GM21381 (cell line): ENCODE measurements around the gene RNU6-9.

Experiments used
- ATAC-seq: cut with Tn5 transposase; IDR thresholded peaks from one replicate; pipeline ENCODE4 v1.9.1; 2021; ENCODE audit warnings: mild to moderate bottlenecking, moderate library complexity; ENCODE audit not compliant: unreplicated experiment

The RNU6-9 gene

GRCh38 chr19:931860-932647, 38.8 kb downstream of the RNU6-9 start:
- ATAC-seq, result no peak

GRCh38 chr19:932648-933552, 39.6 kb downstream of the RNU6-9 start:
- no peak for ATAC-seq

- no peak for ATAC-seq
Measured at GRCh38 chr19:933553-933882, 40.2 kb downstream of the RNU6-9 start.

GRCh38 chr19:934197-934840, 41.0 kb downstream of the RNU6-9 start:
- ATAC-seq, result no peak

- ATAC-seq, result no peak
Measured at GRCh38 chr19:934865-935479, 41.7 kb downstream of the RNU6-9 start.

DNA sequence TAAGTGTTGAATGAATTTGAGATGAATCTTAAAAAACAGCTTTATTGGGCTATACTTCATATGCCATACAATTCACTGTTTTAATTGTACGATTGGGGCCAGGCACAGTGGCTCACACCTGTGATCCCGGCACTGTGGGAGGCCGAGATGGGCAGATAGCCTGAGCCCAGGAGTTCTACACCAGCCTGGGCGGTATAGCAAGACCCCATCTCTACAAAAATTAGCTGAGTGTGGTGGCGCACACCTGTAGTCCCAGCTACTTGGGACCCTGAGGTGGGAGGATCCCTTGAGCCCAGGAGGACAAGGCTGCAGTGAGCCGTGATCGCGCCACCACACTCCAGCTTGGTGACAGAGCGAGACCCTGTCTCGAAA, 42.9 kb downstream of the RNU6-9 start:
- ATAC-seq, result no peak

DNA sequence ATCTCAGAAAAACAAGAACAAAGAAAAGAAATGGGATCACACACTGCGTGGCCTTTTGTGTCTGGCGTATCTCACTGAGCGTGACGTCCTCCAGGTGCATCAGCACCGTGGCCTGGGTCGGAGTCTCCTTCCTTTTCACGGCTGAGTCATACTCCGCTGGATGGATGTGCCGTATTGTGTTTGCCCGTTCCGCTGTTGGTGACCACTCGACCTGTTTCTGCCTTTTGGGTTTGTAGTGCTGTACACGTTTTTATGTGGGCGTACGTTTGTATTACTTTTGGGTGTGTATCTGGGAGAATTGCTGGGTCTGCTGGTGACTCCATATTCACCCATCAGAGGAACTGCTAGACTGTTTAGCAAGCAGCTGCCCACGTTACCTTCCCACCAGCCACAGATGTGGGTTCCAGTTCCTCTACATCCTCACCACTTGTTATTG, 44.0 kb downstream of the RNU6-9 start:
- ATAC-seq, result no peak

DNA sequence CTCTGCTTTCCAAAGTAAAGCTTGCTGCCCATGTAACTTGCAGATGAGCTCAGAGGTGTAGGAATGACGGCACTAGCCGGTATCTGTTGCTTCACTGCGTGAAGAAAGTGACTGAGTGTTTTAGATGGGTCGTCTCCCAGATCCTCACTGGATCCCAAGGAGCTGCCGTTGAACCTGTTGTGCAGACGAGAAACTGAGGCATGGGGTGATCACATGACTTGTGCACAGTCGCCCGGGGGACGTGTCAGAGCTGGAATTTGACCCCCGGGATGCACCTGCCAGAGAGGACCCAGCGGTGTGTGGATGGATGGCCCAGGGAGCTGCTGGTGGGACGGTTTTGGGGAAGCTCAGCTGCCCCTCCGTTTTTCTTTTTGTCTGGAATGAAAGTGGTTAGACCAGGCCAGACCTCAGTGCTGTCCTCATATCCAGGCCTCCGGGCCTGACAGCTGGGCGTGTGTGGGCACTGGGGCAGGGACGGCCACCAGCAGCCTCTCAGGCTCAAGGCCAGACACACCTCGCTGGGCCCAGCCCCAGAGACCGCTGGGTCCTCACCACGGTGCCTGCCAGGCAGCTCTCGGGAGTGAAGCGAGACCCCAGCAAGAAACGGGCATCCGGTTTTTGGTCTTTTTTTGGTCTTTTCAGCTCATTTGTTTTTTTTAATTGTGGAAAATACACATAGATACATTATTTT, 45.1 kb downstream of the RNU6-9 start:
- ATAC-seq, result no peak

- no peak for ATAC-seq
Measured at GRCh38 chr19:939439-939838, 46.2 kb downstream of the RNU6-9 start.

GRCh38 chr19:939922-940321, 46.6 kb downstream of the RNU6-9 start:
- ATAC-seq, result no peak

DNA sequence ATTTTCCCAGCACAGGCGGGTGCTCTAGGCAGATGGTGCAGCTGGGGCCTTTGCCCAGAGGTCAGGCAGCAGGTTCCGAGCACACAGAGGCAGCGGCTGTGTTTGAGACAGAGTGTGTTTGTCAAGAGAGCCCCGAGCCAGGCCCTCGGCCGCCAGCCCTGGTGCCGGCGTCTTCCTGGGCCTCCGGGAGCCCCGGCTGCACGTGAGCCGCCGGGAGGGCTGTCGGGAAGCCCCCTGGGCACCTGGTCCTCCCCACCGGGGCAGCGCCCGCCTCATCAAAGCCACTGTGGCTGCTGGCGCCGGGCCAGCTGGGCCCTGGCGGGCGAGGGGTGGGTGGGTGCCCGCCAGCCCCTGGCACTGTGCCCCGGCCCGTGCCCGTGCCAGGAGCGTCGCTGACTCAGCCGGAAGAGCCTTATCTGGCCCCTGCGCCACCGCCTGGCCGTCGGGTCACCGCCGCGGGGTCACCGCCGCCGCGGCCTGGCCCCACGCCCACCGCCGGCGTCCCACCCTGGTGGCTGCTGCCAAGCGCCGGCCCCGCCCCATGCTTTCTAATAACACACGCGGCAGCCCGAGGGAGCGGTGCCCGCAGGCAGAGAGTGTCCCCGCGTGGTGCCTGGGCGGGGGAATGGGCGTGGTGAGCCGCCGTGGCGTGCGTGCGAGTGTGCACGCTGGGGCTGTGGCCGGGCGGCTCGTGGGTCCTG, 47.5 kb downstream of the RNU6-9 start:
- ATAC-seq, result peak; percentile 55

GRCh38 chr19:941292-942132, 48.2 kb downstream of the RNU6-9 start:
- ATAC-seq, result no peak

GRCh38 chr19:942133-942645, 48.9 kb downstream of the RNU6-9 start:
- no peak for ATAC-seq
